HG02571 (cell line): ENCODE results near the gene SRRM3.
"Not testable (repeated sequence)": the region's sequence is repeated elsewhere in the genome, so short reads cannot be mapped to it uniquely, and the experiment has no call there.

Source experiments
- ATAC-seq: cut with Tn5 transposase; IDR thresholded peaks from one replicate; pipeline ENCODE4 v1.9.1; 2021; ENCODE audit warnings: mild to moderate bottlenecking, moderate library complexity; ENCODE audit not compliant: unreplicated experiment

SRRM3 gene

GRCh38 chr7:76225951-76226350 lies 24.3 kb downstream of the SRRM3 start:
- no peak for ATAC-seq

GRCh38 chr7:76226878-76227423 lies 25.3 kb downstream of the SRRM3 start:
- ATAC-seq = not testable (repeated sequence)

GRCh38 chr7:76230214-76230613 lies 28.5 kb downstream of the SRRM3 start:
- no peak for ATAC-seq

GRCh38 chr7:76231071-76231470 lies 29.4 kb downstream of the SRRM3 start:
- ATAC-seq = no peak

- ATAC-seq = no peak
Observed at GRCh38 chr7:76231583-76231982, 29.9 kb downstream of the SRRM3 start.

- ATAC-seq = no peak
Observed at GRCh38 chr7:76232698-76233097, 31.0 kb downstream of the SRRM3 start.

GRCh38 chr7:76233538-76234281 lies 32.0 kb downstream of the SRRM3 start:
- ATAC-seq = no peak

- ATAC-seq = no peak
Observed at GRCh38 chr7:76234282-76234584, 32.5 kb downstream of the SRRM3 start.

- ATAC-seq = no peak
Observed at GRCh38 chr7:76234931-76235441, 33.3 kb downstream of the SRRM3 start.

GRCh38 chr7:76236224-76236623 lies 34.5 kb downstream of the SRRM3 start:
- no peak for ATAC-seq

GRCh38 chr7:76238326-76238725 lies 36.6 kb downstream of the SRRM3 start:
- no peak for ATAC-seq

GRCh38 chr7:76241141-76241540 lies 39.4 kb downstream of the SRRM3 start:
- ATAC-seq = no peak

GRCh38 chr7:76242517-76243063 lies 40.9 kb downstream of the SRRM3 start:
- not testable (repeated sequence) for ATAC-seq

- ATAC-seq = no peak
Observed at GRCh38 chr7:76244781-76245391, 43.2 kb downstream of the SRRM3 start.

- no peak for ATAC-seq
Observed at GRCh38 chr7:76246804-76247389, 45.2 kb downstream of the SRRM3 start.

- ATAC-seq = no peak
Observed at GRCh38 chr7:76247938-76248337, 46.2 kb downstream of the SRRM3 start.

- no peak for ATAC-seq
Observed at GRCh38 chr7:76252021-76252420, 50.3 kb downstream of the SRRM3 start.

GRCh38 chr7:76254781-76255180 lies 53.1 kb downstream of the SRRM3 start:
- no peak for ATAC-seq

GRCh38 chr7:76257973-76258372 lies 56.3 kb downstream of the SRRM3 start:
- ATAC-seq = no peak

- ATAC-seq = no peak
Observed at GRCh38 chr7:76259124-76260093, 57.7 kb downstream of the SRRM3 start.
